ENCODE results near the gene IL17F. TPM values are rescaled to one million over a fixed set of nuclear protein-coding genes. Genes with fewer than 3 reads are reported as not detected.

IL17F gene
- total and polyA plus RNA-seq, 8 donors: not detected

GRCh38 chr6:52215787-52216186 lies 28.5 kb downstream of the IL17F start:
- TF ChIP-seq CTCF (IDR thresholded peaks at IDR 0.05): no peak
- no peaks in the 10 kb centered on the region for H3K36me3 ChIP-seq
- ATAC-seq: no peak
- no peaks in the 10 kb centered on the region for H3K9me3 ChIP-seq
- no peaks in the 10 kb centered on the region for H3K27me3 ChIP-seq
- no peak overlapping the region for H3K27ac ChIP-seq
- no peak for DNase-seq
- no peak for FAIRE-seq
- no peaks in the 10 kb centered on the region for H3K4me1 ChIP-seq
- intact Hi-C loops (cut with DNase I): no loop called here
- no peak overlapping the region for H3K4me3 ChIP-seq

GRCh38 chr6:52213127-52213526 lies 31.2 kb downstream of the IL17F start:
- no peak for ATAC-seq
- no peak for TF ChIP-seq CTCF (IDR thresholded peaks at IDR 0.05)
- intact Hi-C loops (cut with DNase I): no loop called here
- FAIRE-seq: no peak
- Histone ChIP-seq H3K4me1 (no peaks in the 10 kb centered on the region), H3K9me3 (no peaks in the 10 kb centered on the region), H3K27me3 (no peaks in the 10 kb centered on the region), H3K27ac (no peak overlapping the region), H3K36me3 (no peaks in the 10 kb centered on the region), H3K4me3 (no peak overlapping the region)
- 27% methylated on average over 2 of the region's 2 CpGs for WGBS, 2 donors
- DNase-seq: no peak

GRCh38 chr6:52210227-52210626 lies 34.1 kb downstream of the IL17F start:
- Histone ChIP-seq H3K27ac (no peak overlapping the region), H3K36me3 (no peaks in the 10 kb centered on the region), H3K4me1 (no peaks in the 10 kb centered on the region), H3K9me3 (no peaks in the 10 kb centered on the region), H3K4me3 (no peak overlapping the region), H3K27me3 (no peaks in the 10 kb centered on the region)
- DNase-seq: no peak
- FAIRE-seq: no peak
- TF ChIP-seq CTCF (IDR thresholded peaks at IDR 0.05): no peak
- no peak for ATAC-seq
- intact Hi-C loops (cut with DNase I): no loop called here
- WGBS, 2 donors: 58 to 71% methylated on average over 2 of the region's 2 CpGs

GRCh38 chr6:52209770-52210169 lies 34.5 kb downstream of the IL17F start:
- intact Hi-C loops (cut with DNase I): no loop called here
- WGBS, 2 donors: 55 to 62% methylated on average over 2 of the region's 2 CpGs
- no peak overlapping the region for H3K4me3 ChIP-seq
- no peak for FAIRE-seq
- H3K9me3 ChIP-seq: no peaks in the 10 kb centered on the region
- H3K36me3 ChIP-seq: no peaks in the 10 kb centered on the region
- ATAC-seq: no peak
- TF ChIP-seq CTCF (IDR thresholded peaks at IDR 0.05): no peak
- DNase-seq: no peak
- H3K27me3 ChIP-seq: no peaks in the 10 kb centered on the region
- no peak overlapping the region for H3K27ac ChIP-seq
- H3K4me1 ChIP-seq: no peaks in the 10 kb centered on the region

- DNase-seq (no peak), FAIRE-seq (no peak), ATAC-seq (no peak)
- 74 to 80% methylated on average over 3 of the region's 3 CpGs for WGBS, 2 donors
- Histone ChIP-seq H3K27me3 (no peaks in the 10 kb centered on the region), H3K9me3 (no peaks in the 10 kb centered on the region), H3K4me1 (no peaks in the 10 kb centered on the region), H3K36me3 (no peaks in the 10 kb centered on the region), H3K4me3 (no peak overlapping the region), H3K27ac (no peak overlapping the region)
- intact Hi-C loops (cut with DNase I): no loop called here
- TF ChIP-seq CTCF (IDR thresholded peaks at IDR 0.05): no peak
These were observed 35.7 kb downstream of the IL17F start for GRCh38 chr6:52208612-52209011.

All from pancreas (tissue), 10 donors.